Left ventricle myocardium superior (tissue), 1 donor: ENCODE results near the gene PHLDA3. TPM values are rescaled to one million over a fixed set of nuclear protein-coding genes. Genes with fewer than 3 reads are reported as not detected.
"Not testable (repeated sequence)": the region's sequence is repeated elsewhere in the genome, so short reads cannot be mapped to it uniquely, and the experiment has no call there.

ENCODE experiments used
- ATAC-seq: fragments of 200-7000 bp; cut with Tn5 transposase; one replicate; pipeline ENCODE4 v1.9.1; 2020; ENCODE audit warnings: mild to moderate bottlenecking, moderate library complexity
- DNase-seq: peaks from one replicate; pipeline ENCODE4 v3.0.0-alpha.2; 2020
- intact Hi-C: fragments of 100-400 bp; cut with micrococcal nuclease; formaldehyde crosslinking; loops from one replicate; pipeline ENCODE4 v1.11.0; 2022
- total RNA-seq: library from RNA; stranded (reverse); fragmentation: NEBNext Ultra II Directional; extraction: Animal tissue kit (Norgen Biotek cat#: 25700); gene quantifications from one replicate; pipeline ENCODE4 v1.2.1, GENCODE V29; 2021
- donor health status: DM: no; HTN: yes; CAD: no; lungs with severe emphysema.

Gene PHLDA3
- total RNA-seq, 1 donor from 2014 or later = 20.4 TPM

GRCh38 chr1:201491896-201492511 is 23.0 kb upstream of the PHLDA3 start:
- ATAC-seq (no peak), DNase-seq (no peak)
- intact Hi-C loops = no loop called here

- ATAC-seq (no peak), DNase-seq (no peak)
- intact Hi-C loops = no loop called here
Measured at GRCh38 chr1:201490708-201491131, 21.7 kb upstream of the PHLDA3 start.

- no peak for DNase-seq
- ATAC-seq = no peak
- intact Hi-C loops = no loop called here
Measured at GRCh38 chr1:201489643-201490261, 20.8 kb upstream of the PHLDA3 start.

DNA sequence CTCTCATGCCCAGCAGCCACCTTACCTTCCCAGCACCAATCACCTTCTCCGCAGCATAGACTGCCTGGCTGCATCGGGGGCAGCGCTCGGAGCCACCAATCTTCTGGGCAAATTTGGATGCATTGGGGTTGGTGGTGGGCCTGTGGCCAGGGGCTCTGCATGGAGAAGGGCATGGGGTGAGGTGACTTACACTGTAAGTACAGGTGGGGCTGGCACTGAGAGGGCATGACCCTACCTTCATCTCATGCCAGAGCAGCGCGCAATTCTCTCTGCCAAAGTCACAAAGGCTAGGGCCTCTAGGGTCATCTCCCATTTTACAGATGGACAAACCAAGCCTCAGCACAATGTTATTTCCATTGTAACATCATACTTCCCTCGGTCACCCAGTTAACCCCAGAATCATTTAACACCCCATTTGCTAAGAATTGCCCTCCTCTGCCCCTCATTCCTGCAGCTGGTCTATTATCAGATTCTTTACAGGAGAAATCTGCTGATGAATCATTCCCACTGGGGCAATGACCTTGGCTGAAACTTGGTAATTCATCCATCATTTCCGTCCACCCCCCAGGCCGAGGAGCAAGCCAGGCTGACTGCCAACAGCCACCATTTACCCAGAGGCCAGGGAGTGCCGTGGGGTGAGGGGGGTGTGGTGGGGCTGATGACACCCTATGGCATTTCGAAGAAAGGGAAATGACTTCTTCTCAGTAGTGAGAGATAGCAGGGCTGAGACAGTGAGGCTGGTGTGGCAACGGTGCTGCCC is 20.0 kb upstream of the PHLDA3 start:
- ATAC-seq (peak; percentile 28), DNase-seq (peak; percentile 67)
- intact Hi-C loops = no loop called here

DNA sequence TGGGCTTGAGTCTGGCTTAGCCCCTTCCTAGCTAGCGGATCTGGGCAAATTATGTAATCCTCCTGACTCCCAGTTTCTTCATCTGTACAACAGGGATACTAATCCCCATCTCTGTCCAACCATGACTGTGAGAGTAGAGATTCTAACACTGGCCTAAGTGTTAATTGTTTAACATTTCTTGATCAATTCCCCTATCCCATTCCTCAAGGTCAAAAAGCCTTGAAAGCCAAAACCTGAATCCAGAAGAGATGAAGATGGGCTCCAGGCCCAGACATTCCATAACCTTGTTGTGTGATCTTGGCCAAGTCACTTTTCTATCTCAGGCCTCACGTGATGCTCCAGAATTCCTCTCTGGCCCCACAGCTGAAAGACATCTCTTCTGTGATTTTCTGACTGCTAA is 18.8 kb upstream of the PHLDA3 start:
- intact Hi-C loops = no loop called here
- DNase-seq (no peak), ATAC-seq (no peak)

DNA sequence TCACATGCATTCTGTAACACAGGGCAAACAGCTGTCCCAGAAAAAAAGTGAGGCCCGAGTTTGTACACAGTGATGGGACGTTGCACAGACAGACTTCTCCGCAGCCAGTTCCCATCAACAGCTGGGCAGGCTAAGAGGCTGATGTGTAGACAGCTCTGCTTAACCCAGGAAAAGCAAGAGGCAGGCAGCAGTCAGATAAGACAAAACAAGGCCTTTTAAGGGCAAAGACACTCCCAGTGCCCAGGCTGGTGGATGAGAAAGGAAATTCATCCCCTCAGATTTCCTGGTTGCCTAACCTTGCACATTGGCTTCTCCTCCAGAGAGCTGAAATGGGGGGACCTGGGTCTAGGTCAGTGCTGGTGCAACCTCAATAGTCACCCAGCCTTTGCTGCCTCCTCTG is 17.2 kb upstream of the PHLDA3 start:
- intact Hi-C loops = no loop called here
- DNase-seq (no peak), ATAC-seq (peak; percentile 6)

DNA sequence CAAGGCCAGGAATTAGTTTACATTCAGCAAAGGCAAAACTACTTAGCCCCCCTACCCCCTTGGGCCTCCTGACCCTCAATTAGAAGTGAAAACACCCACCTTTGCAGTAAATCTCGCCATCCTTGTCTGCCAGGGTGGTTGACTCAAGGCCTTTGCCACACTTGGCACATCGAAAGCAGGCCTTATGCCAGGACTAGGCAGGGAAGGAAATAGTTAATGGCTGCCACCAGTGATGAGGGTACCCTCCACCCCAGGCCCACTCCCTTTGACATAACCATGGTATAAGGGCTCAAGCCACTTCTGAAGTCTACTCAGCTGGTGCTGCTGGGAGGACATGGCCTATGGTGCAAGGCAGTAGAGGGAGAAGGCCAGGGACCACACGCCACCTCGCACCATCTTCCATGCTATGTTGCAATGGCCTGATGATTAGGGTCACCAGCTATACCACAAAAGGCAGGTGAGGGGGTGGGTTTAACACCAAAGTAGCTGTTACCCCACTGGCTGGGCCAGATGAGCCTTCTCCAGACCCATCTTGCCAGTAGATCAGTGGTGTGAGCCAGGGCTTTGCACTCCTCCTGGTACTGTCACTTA is 16.3 kb upstream of the PHLDA3 start:
- ATAC-seq = no peak
- DNase-seq = no peak
- intact Hi-C loops = no loop called here

- no peak for ATAC-seq
- intact Hi-C loops = loop anchor here (2.0 kb wide), 1 partner anchor 29 kb away; no protein-coding TSS in a partner anchor
- DNase-seq = no peak
Measured at GRCh38 chr1:201483373-201483949, 14.5 kb upstream of the PHLDA3 start.

DNA sequence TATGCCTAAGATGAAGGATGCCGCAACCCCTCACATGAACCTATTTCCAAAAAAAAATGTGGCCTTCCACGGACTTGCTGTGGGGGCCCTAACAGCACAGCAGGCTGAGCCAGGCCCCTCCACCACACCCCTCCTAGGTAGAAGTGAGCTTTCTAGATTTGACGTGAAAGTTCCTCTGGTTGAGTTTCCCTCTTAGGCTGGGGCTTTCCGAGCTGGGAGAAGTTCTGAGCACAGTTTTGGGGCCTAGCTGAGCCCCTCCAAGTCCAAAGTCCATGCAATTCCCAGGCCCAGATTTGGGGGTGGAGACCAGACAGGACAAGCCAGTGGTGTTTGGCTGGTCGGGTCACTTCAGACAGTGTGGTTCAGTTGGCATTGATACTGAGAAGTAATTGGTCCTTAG is 13.8 kb upstream of the PHLDA3 start:
- no peak for DNase-seq
- ATAC-seq = no peak
- intact Hi-C loops = loop anchor here (2.0 kb wide), 1 partner anchor 30 kb away; no protein-coding TSS in a partner anchor

DNA sequence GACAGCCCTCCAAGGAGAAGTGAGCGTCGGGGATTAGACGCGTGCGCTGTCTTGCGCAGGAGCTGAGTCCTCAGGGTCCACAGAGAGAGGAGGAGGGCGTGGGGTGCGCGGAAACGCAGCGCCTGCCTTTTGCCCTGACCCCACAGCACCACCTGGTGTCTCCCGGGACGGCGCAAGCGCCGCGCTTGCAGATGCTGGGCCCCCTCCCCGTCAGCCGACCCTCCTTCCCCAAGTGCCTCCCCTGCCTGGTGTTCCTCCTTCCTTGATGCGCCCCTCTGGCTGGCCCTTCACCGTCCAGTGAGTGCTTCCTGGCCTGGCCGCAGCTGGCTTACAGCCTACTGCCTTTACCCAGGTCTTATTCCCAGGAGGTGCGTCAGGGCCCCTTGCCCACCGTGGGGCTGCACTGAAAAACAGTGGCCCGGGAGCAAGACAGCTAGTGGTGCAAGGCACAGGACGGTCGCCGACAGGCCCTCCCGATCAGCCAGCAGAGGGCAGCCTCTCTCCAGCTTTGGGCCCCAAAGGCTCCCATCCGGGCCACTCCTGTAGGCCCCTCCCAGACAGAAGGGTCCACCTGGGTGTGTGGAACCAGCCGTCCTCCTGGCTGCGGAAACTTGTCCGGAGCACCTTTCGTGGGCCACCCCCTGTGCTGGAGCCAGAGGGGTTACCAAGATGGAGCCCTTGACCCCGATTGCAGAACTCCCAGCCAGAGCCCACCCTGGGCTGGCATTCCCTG is 12.9 kb upstream of the PHLDA3 start:
- DNase-seq = peak; percentile 91
- intact Hi-C loops = loop anchor here (2.0 kb wide), 1 partner anchor 31 kb away; no protein-coding TSS in a partner anchor
- peak; percentile 85 for ATAC-seq

GRCh38 chr1:201481004-201481380 is 12.0 kb upstream of the PHLDA3 start:
- peak; percentile 10 for ATAC-seq
- intact Hi-C loops = no loop called here
- DNase-seq = no peak

GRCh38 chr1:201480231-201481003 is 11.4 kb upstream of the PHLDA3 start:
- DNase-seq = peak; percentile 83
- ATAC-seq = peak; percentile 69
- intact Hi-C loops = no loop called here

DNA sequence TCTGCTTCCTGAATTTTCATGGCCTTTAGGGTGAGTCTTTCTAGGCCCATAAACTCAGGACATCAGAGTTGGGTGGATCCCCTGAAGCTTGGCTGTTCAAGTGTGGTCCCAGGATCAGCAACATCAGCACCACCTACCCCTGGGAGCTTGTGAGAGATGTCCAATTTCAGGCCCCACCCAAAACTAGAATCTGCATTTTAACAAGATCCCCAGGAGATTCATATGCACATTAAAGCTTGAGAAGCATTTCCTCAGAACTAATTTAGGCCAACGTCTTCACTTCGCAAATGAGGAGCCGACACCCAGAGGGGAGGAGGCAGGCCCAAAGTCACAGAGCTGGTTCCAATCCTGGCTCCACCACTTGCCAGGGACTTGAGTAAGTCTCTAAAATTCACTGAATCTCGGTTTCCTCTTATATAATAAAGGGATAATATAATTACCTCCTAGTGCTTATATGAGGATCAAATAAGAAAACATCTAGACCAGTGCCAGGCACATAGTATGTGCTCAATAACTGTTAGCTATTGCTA is 10.3 kb upstream of the PHLDA3 start:
- no peak for ATAC-seq
- intact Hi-C loops = no loop called here
- peak; percentile 29 for DNase-seq

DNA sequence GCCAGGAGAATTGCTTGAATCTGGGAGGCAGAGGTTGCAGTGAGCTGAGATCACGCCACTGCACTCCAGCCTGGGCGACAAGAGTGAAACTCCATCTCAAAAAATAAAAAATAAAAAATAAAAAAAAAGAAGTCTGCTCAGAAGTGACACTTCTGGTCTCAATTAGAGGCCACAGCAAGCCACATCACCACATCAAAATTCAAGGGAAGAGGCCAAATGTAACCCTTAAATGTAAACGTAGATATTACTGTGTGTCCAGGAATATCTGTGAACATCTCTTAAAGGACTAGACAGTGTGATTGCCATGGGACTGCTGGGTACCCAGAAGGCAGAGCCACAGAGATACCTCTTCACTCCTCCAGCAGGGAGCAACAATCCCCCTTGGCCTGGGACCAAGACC is 9.7 kb upstream of the PHLDA3 start:
- DNase-seq, ATAC-seq, intact Hi-C loops: not testable (repeated sequence)

GRCh38 chr1:201476670-201477344 is 7.8 kb upstream of the PHLDA3 start:
- DNase-seq = no peak
- intact Hi-C loops = no loop called here
- ATAC-seq = no peak

- ATAC-seq = no peak
- intact Hi-C loops = no loop called here
Measured at GRCh38 chr1:201475915-201476669, 7.1 kb upstream of the PHLDA3 start.

DNA sequence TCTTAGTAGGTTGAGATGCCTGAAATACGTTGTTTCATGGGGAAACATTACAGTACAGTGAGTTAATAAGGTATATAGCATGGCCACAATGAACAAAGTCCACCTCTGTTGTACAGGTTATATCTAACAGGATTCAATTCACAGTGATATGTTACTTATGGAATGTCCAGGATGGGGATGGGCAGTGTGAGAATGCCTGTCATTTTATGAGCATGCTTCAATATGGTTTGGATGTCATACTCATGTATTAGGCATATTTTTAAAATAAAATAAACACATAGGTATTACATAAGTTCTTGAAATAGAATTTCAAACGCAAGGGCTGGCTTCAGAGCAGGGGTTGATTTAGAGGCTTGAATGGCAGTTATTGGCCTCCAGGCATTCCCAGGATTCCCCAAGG is 6.1 kb upstream of the PHLDA3 start:
- ATAC-seq (no peak), DNase-seq (no peak)
- intact Hi-C loops = no loop called here

More at GRCh38 chr1:201475915-201476669, 7.1 kb upstream of the PHLDA3 start:
- no peak for DNase-seq
